DOHH2 (cell line): Measurements from ENCODE around the gene RASSF10.

ENCODE experiments used
- EZH2phosphoT487 ChIP-seq: fragments of 200-600 bp; sonication (generic); IDR thresholded peaks from 2 replicates; pipeline ENCODE4 v1.6.1; 2017; ENCODE audit warnings: borderline replicate concordance, mild to moderate bottlenecking, antibody characterized with exemption, low read length, moderate library complexity, mixed read lengths
- TF ChIP-seq, protein P1 (sequence below): fragments of 200-600 bp; sonication (generic); IDR thresholded peaks from one replicate; pipeline ENCODE4 v1.5.1; 2014; ENCODE audit warnings: antibody characterized with exemption, mild to moderate bottlenecking, low read depth, low read length; ENCODE audit not compliant: poor library complexity, severe bottlenecking

- TF ChIP-seq, protein P1, sequence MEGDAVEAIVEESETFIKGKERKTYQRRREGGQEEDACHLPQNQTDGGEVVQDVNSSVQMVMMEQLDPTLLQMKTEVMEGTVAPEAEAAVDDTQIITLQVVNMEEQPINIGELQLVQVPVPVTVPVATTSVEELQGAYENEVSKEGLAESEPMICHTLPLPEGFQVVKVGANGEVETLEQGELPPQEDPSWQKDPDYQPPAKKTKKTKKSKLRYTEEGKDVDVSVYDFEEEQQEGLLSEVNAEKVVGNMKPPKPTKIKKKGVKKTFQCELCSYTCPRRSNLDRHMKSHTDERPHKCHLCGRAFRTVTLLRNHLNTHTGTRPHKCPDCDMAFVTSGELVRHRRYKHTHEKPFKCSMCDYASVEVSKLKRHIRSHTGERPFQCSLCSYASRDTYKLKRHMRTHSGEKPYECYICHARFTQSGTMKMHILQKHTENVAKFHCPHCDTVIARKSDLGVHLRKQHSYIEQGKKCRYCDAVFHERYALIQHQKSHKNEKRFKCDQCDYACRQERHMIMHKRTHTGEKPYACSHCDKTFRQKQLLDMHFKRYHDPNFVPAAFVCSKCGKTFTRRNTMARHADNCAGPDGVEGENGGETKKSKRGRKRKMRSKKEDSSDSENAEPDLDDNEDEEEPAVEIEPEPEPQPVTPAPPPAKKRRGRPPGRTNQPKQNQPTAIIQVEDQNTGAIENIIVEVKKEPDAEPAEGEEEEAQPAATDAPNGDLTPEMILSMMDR, result no peak
- TF ChIP-seq EZH2phosphoT487, result no peak
These were observed 26.6 kb downstream of the RASSF10 start for GRCh38 chr11:13035711-13036110.
